Esophagus squamous epithelium (tissue), 5 donors: Measurements from ENCODE around the gene UBR3. TPM values are rescaled to one million over a fixed set of nuclear protein-coding genes. Genes with fewer than 3 reads are reported as not detected.

ENCODE experiments used
- DNase-seq: peaks from one replicate; lab custom pipeline; 2025; lab: John Stamatoyannopoulos, UW
- H3K27ac ChIP-seq, 4 donors: fragments of 200-600 bp; sonication (generic); one replicate each; pipeline ENCODE4 v1.5.1; 2016 to 2019; ENCODE audit warnings: mild to moderate bottlenecking in 1 of 4
- H3K27me3 ChIP-seq, 4 donors: fragments of 200-600 bp; sonication (generic); 1 replicate in 3 of 4; 2 replicates in 1 of 4; pipeline versions ENCODE4 v1.5.1 to v1.6.0; 2017 to 2021; ENCODE audit warnings: antibody characterized with exemption in 1 of 4
- H3K36me3 ChIP-seq, 3 donors: fragments of 200-600 bp; sonication (generic); one replicate each; pipeline ENCODE4 v1.5.1; 2016 to 2019
- H3K4me1 ChIP-seq, 3 donors: fragments of 200-600 bp; sonication (generic); one replicate each; pipeline ENCODE4 v1.5.1; 2017 to 2019
- H3K4me3 ChIP-seq, 4 donors: fragments of 200-600 bp; sonication (generic); 1 replicate in 3 of 4; 2 replicates in 1 of 4; pipeline ENCODE4 v1.5.1; 2016 to 2019; ENCODE audit warnings: mild to moderate bottlenecking in 2 of 4, moderate library complexity in 1 of 4
- H3K9me3 ChIP-seq, 3 donors: fragments of 200-600 bp; sonication (generic); one replicate each; pipeline ENCODE4 v1.5.1; 2016 to 2019
- POLR2A ChIP-seq, 4 donors: fragments of 450-650 bp; IDR thresholded peaks; one replicate each; pipeline ENCODE4 v1.6.1; 2017; ENCODE audit warnings: antibody characterized with exemption in 4 of 4, mild to moderate bottlenecking in 4 of 4, moderate library complexity in 3 of 4
- WGBS, 2 donors: methylation state at CpG; one replicate each; pipeline ENCODE4 v1.1.5; 2018; 5-methylcytosine and 5-hydroxymethylcytosine counted together
- intact Hi-C: fragments of 100-400 bp; cut with DNase I; formaldehyde crosslinking; loops from one replicate; pipeline ENCODE4 v1.15.0; 2022
- total RNA-seq, 4 donors: library from RNA; depleted of rRNA; stranded (reverse); fragments of >200 nt; gene quantifications; one replicate each; pipeline ENCODE4 v1.1.0, GENCODE V29; 2016
- TF ChIP-seq, protein P1 (sequence below), 6 experiments: fragments of 450-650 bp in 4 of 6; fragments of 200-600 bp in 2 of 6; sonication (generic) in 2 of 6; IDR thresholded peaks; one replicate each; pipeline ENCODE4 v1.5.1; 2016 to 2019; ENCODE audit warnings: antibody characterized with exemption in 6 of 6, mild to moderate bottlenecking in 4 of 6, moderate library complexity in 4 of 6
- donor health status: DM: yes; HTN: yes; CAD: no.

The UBR3 gene
- total RNA-seq, 4 donors from 2014 or later, result 26.9 to 56.8 (median 43.2) TPM

DNA sequence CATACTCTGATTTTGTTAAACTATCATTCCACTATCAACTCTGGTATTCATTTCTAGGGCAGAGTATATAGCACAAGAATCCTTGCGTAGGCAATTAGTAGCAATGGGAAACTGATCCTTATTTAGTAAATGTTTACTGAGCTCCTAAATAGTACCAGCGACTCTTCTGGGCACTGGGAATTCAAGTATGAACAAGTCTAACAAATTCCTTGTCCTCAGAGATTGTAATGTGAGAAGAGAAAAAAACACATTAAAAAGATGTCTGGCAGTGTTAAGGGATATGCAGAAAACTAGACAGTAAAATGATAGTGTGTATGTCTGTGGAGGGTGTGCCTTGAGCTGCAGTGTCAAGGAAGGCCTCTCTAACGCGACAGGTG, 3.3 kb upstream of the UBR3 start:
- intact Hi-C loops, result loop anchor here (10.0 kb wide), 1 partner anchor 101 kb away; no protein-coding TSS in a partner anchor
- peak overlapping the region; percentile 80 to 91 (median 86) for H3K27ac ChIP-seq
- peaks cover 20 to 71% (median 22%) of the 10 kb centered on the region in 3 donors for H3K4me1 ChIP-seq
- TF ChIP-seq, protein P1, sequence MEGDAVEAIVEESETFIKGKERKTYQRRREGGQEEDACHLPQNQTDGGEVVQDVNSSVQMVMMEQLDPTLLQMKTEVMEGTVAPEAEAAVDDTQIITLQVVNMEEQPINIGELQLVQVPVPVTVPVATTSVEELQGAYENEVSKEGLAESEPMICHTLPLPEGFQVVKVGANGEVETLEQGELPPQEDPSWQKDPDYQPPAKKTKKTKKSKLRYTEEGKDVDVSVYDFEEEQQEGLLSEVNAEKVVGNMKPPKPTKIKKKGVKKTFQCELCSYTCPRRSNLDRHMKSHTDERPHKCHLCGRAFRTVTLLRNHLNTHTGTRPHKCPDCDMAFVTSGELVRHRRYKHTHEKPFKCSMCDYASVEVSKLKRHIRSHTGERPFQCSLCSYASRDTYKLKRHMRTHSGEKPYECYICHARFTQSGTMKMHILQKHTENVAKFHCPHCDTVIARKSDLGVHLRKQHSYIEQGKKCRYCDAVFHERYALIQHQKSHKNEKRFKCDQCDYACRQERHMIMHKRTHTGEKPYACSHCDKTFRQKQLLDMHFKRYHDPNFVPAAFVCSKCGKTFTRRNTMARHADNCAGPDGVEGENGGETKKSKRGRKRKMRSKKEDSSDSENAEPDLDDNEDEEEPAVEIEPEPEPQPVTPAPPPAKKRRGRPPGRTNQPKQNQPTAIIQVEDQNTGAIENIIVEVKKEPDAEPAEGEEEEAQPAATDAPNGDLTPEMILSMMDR (IDR thresholded peaks at IDR 0.05), result no peak
- no peak for TF ChIP-seq POLR2A (IDR thresholded peaks at IDR 0.05)
- peak overlapping the region; percentile 60 to 91 (median 86) for H3K4me3 ChIP-seq
- WGBS, 2 donors, result 14 to 17% methylated on average over 4 of the region's 4 CpGs
- H3K27me3 ChIP-seq, result no peaks in the 10 kb centered on the region
- DNase-seq, result no peak
- H3K9me3 ChIP-seq, result no peaks in the 10 kb centered on the region
- H3K36me3 ChIP-seq, result peaks cover 0 to 23% (median 0%) of the 10 kb centered on the region in 3 donors

DNA sequence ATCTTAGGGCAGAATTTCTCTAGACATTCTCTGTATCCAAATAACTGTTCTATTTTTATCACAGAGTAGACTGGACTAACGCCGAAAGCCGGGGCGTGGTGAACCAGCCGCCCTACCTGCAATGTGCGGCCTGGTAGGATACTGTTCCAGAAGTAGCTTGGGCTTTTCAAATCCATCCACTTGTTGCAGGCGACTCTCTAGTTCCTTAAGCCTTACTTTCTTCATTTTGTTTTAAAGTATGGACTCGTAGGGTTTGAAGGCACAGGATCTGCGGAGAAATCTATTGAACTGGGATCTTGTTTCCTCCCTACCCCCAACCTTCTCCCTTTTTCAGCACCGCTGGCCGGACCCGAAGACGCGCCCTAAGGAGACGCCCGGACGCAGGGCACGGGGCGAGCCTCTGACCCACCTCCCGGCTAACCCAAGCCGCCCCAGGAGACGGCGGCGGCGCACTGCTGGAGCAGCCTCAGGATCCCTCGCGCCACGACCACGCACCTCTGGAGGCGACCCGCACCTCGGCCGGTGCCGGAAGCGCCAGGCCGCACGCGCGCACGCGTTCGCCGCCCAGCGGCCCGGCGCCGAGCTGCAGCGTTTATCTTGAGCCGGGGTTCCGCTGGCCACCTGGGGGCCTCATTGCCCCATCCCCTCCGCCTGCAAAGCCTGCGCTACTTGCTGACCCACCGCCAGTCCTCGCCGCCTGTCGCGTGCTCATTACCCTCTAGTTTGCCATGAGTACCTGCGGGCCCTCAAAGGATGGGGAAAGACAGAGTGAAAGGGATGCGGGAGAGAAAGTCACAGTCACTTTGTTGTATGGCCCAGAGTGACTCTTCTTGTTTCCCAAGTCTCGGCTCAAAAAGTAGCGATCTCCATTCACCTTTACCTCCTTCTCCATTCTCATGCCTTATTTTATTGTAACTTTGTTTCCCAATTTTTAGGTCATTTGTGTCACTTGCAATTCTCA, 2.6 kb upstream of the UBR3 start, which contains the start of gene METTL5:
TSS of gene METTL5 (minus strand) at position 533 of the 961 bp plus-strand sequence. CDS start at position 225, 308 bp downstream.
- H3K27ac ChIP-seq, result peak within 1 kb of the TSS; percentile 80 to 91 (median 86)
- H3K4me3 ChIP-seq, result peak within 1 kb of the TSS; percentile 60 to 91 (median 86)
- peaks cover 0 to 23% (median 0%) of the 10 kb centered on the region in 3 donors for H3K36me3 ChIP-seq
- TF ChIP-seq, protein P1 (IDR thresholded peaks at IDR 0.05), result peak; percentile 84 to 97 (median 90)
- peak in 2 of 4 donors; percentile 61 to 77 for TF ChIP-seq POLR2A (IDR thresholded peaks at IDR 0.05)
- WGBS, 2 donors, result 1 to 5% methylated on average over 11 to 33 of the region's 61 CpGs
- H3K4me1 ChIP-seq, result peaks cover 22 to 71% (median 28%) of the 10 kb centered on the region in 3 donors
- intact Hi-C loops, result loop anchor here (10.0 kb wide), 1 partner anchor 100 kb away; no protein-coding TSS in a partner anchor
- no peaks in the 10 kb centered on the region for H3K9me3 ChIP-seq
- DNase-seq, result no peak
- no peaks in the 10 kb centered on the region for H3K27me3 ChIP-seq

DNA sequence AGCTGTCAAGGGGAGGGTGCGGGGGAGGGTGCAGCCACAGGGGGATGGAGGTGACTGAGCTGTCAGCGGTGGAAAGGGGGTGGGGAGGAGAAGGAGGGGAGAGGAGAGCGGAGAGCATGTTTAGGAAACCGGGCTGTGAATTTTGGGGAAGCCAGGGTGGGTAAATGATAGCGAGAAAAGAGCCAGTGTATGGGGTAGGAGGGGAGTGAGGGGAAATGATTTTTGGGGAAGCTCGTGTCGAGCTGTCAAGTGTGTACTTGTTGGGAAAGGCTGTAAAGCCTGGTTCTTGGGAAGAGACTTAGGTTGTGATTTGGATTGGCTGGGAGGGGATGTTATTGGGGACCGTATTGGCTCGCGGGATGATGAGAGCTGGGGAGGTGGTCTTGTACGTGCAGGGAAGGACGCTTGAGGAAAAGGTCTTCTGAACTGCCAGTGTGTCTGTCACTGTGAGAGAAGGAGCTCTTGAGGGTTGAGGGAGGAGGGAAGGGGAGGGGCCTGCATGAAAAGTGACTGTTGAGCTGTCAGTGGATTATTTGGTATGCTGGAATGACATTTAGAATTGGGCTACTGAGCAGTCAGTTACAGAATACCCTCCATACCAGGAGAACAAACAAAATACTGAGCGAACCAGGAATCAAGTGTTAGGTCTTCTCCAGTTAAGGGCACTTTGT, 1.0 kb downstream of the UBR3 start:
- intact Hi-C loops, result loop anchor here (10.0 kb wide), 1 partner anchor 97 kb away; no protein-coding TSS in a partner anchor
- Histone ChIP-seq H3K4me1 (peaks cover 18 to 67% (median 21%) of the 10 kb centered on the region in 3 donors), H3K9me3 (no peaks in the 10 kb centered on the region), H3K4me3 (peak overlapping the region; percentile 75 to 97 (median 92)), H3K27me3 (no peaks in the 10 kb centered on the region), H3K27ac (peak overlapping the region; percentile 89 to 96 (median 92)), H3K36me3 (peaks cover 0 to 4% (median 0%) of the 10 kb centered on the region in 3 donors)
- WGBS, 2 donors, result 0 to 2% methylated on average over 13 of the region's 13 CpGs
- TF ChIP-seq, protein P1 (IDR thresholded peaks at IDR 0.05), result no peak
- TF ChIP-seq POLR2A (IDR thresholded peaks at IDR 0.05), result no peak
- DNase-seq, result no peak

DNA sequence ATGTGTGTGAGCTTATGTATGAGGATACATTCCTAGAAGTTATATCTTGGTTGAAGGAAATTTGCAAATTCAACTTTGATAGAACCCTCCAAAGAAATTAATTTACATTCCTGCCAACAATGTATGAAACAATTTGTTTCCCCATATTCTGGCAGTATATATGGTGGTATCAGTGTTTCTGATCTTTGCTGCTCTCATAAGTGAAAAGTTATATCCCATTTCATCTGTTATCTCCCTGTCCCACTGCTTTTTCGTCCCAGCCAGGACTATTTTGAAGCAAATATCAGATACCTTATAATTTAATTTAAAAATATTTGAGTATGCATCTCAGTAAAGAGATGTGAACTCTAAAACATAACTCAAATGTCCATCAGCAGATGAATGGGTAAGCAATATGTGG, 7.1 kb downstream of the UBR3 start:
- Histone ChIP-seq H3K4me3 (no peak overlapping the region), H3K4me1 (peaks cover 0 to 55% (median 2%) of the 10 kb centered on the region in 3 donors), H3K9me3 (no peaks in the 10 kb centered on the region), H3K27me3 (no peaks in the 10 kb centered on the region), H3K27ac (no peak overlapping the region), H3K36me3 (peaks cover 0 to 4% (median 0%) of the 10 kb centered on the region in 3 donors)
- WGBS, 2 donors, result 71 to 87% methylated on average over 1 of the region's 1 CpG
- no peak for DNase-seq
- intact Hi-C loops, result no loop called here
- TF ChIP-seq, protein P1 (IDR thresholded peaks at IDR 0.05), result no peak
- TF ChIP-seq POLR2A (IDR thresholded peaks at IDR 0.05), result no peak
